Hepatocyte (in vitro differentiated cells): ENCODE results near the gene CNIH3. TPM values are rescaled to one million over a fixed set of nuclear protein-coding genes. Genes with fewer than 3 reads are reported as not detected.

Experiments used
- DNase-seq: peaks from one replicate; pipeline ENCODE4 v3.0.0-alpha.2; 2016; ENCODE audit warnings: low spot score
- H2AFZ ChIP-seq: fragments of 200-600 bp; sonication (generic); 2 replicates; pipeline ENCODE4 v1.6.0; 2016; ENCODE audit warnings: antibody characterized with exemption, mild to moderate bottlenecking
- H3K27ac ChIP-seq: fragments of 200-600 bp; sonication (generic); 2 replicates; pipeline ENCODE4 v1.5.1; 2016; ENCODE audit warnings: mild to moderate bottlenecking
- H3K27me3 ChIP-seq: fragments of 200-600 bp; sonication (generic); 2 replicates; pipeline ENCODE4 v1.6.1; 2016
- H3K36me3 ChIP-seq: fragments of 200-600 bp; sonication (generic); replicated peaks from 2 replicates; pipeline ENCODE4 v1.5.1; 2016; ENCODE audit warnings: low read depth; ENCODE audit not compliant: insufficient read depth
- H3K4me1 ChIP-seq: fragments of 200-600 bp; sonication (generic); 2 replicates; pipeline ENCODE4 v1.5.1; 2016; ENCODE audit warnings: mild to moderate bottlenecking, moderate library complexity; ENCODE audit not compliant: insufficient read depth
- H3K4me2 ChIP-seq: fragments of 200-600 bp; sonication (generic); 2 replicates; pipeline ENCODE4 v1.6.0; 2016
- H3K4me3 ChIP-seq: fragments of 200-600 bp; sonication (generic); 2 replicates; pipeline ENCODE4 v1.5.1; 2016; ENCODE audit warnings: mild to moderate bottlenecking
- H3K79me2 ChIP-seq: fragments of 200-600 bp; sonication (generic); 2 replicates; pipeline ENCODE4 v1.6.0; 2017; ENCODE audit warnings: mild to moderate bottlenecking
- H3K9me2 ChIP-seq: fragments of 200-600 bp; sonication (generic); replicated peaks from 2 replicates; pipeline ENCODE4 v1.6.0; 2017; ENCODE audit warnings: mild to moderate bottlenecking; ENCODE audit not compliant: insufficient read depth
- H3K9me3 ChIP-seq: fragments of 200-600 bp; sonication (generic); 2 replicates; pipeline ENCODE4 v1.5.1; 2016; ENCODE audit warnings: low read depth, mild to moderate bottlenecking
- H4K20me1 ChIP-seq: fragments of 200-600 bp; sonication (generic); 2 replicates; pipeline ENCODE4 v1.6.0; 2016; ENCODE audit warnings: mild to moderate bottlenecking; ENCODE audit not compliant: insufficient read depth, poor library complexity, severe bottlenecking
- EZH2 ChIP-seq: fragments of 200-600 bp; sonication (generic); IDR thresholded peaks from 2 replicates; pipeline ENCODE4 v1.6.1; 2016; ENCODE audit warnings: antibody characterized with exemption, mild to moderate bottlenecking, borderline replicate concordance
- EZH2phosphoT487 ChIP-seq: fragments of 200-600 bp; sonication (generic); IDR thresholded peaks from one replicate; pipeline ENCODE4 v1.6.1; 2018; ENCODE audit warnings: antibody characterized with exemption, mild to moderate bottlenecking, low read depth, moderate library complexity; ENCODE audit not compliant: unreplicated experiment, severe bottlenecking
- WGBS: methylation state at CpG from one replicate; pipeline ENCODE4 v1.1.6; 2016; ENCODE audit warnings: low lambda C conversion rate; ENCODE audit errors: missing lambda C conversion rate; 5-methylcytosine and 5-hydroxymethylcytosine counted together
- polyA plus RNA-seq: library from polyadenylated mRNA; unstranded; fragments of >200 nt; fragmentation: Nextera tagmentation; extraction: Ambion mirVana; gene quantifications from 2 replicates; pipeline ENCODE4 v1.2.1, GENCODE V29; 2016
- total RNA-seq: library from RNA; depleted of rRNA; stranded (reverse); fragments of >200 nt; gene quantifications from 2 replicates; pipeline ENCODE4 v1.2.3, GENCODE V29; 2014
- TF ChIP-seq, protein P1 (sequence below): fragments of 200-600 bp; sonication (generic); IDR thresholded peaks from 2 replicates; pipeline ENCODE4 v1.5.1; 2016; ENCODE audit warnings: antibody characterized with exemption, mild to moderate bottlenecking; ENCODE audit not compliant: poor library complexity

CNIH3 gene
- total and polyA plus RNA-seq, 2 experiments from 2014 or later = 2.8 to 3.5 TPM

GRCh38 chr1:224623310-224623714 lies 7.2 kb downstream of the CNIH3 start:
- no peaks in the 10 kb centered on the region for H3K79me2 ChIP-seq
- H3K4me2 ChIP-seq = no peak overlapping the region
- H3K27ac ChIP-seq = peak overlapping the region; percentile 43

DNA sequence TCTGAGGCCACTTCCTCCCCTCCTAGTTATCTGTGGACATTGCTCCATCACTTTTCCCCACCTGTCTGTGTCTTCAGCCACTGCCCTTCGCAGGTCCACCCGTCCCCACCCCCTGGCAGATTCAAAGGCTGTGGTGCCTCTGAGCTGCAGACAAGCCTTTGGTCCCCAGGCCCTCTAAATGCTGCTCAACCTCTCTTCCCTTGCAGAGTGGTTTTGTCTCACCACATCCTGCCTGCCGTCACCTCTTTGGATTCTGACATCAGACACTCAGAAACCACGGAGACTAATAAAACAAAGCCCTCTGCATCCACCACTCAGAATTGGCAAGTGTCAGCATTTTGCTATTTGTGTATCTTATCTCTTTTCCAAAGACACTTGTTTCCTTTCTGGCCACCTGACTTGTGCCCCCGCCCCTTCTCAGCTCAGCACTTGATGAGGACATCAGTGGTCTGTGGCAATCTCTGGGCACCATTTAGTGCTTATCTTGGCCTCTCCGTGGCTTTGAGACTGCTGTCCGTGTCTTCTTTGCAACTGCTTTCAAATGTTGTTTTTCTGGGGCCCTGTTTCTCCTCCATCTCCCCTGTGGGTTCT lies 7.7 kb downstream of the CNIH3 start:
- H3K9me2 ChIP-seq = no peaks in the 10 kb centered on the region
- no peak for TF ChIP-seq EZH2phosphoT487
- no peak overlapping the region for H2AFZ ChIP-seq
- H3K4me1 ChIP-seq = peaks cover 16% of the 10 kb centered on the region
- no peaks in the 10 kb centered on the region for H3K9me3 ChIP-seq
- no peaks in the 10 kb centered on the region for H4K20me1 ChIP-seq
- peak; percentile 36 for DNase-seq
- WGBS = 53% methylated on average over 7 of the region's 7 CpGs
- H3K27me3 ChIP-seq = peaks cover 20% of the 10 kb centered on the region
- no peaks in the 10 kb centered on the region for H3K79me2 ChIP-seq
- H3K4me3 ChIP-seq = no peak overlapping the region
- no peak overlapping the region for H3K4me2 ChIP-seq
- no peak overlapping the region for H3K27ac ChIP-seq
- no peaks in the 10 kb centered on the region for H3K36me3 ChIP-seq

More at GRCh38 chr1:224623310-224623714, 7.2 kb downstream of the CNIH3 start:
- 88% methylated on average over 5 of the region's 5 CpGs for WGBS
- no peak overlapping the region for H2AFZ ChIP-seq
- no peaks in the 10 kb centered on the region for H3K9me2 ChIP-seq
- H3K9me3 ChIP-seq = no peaks in the 10 kb centered on the region
- TF ChIP-seq, protein P1, sequence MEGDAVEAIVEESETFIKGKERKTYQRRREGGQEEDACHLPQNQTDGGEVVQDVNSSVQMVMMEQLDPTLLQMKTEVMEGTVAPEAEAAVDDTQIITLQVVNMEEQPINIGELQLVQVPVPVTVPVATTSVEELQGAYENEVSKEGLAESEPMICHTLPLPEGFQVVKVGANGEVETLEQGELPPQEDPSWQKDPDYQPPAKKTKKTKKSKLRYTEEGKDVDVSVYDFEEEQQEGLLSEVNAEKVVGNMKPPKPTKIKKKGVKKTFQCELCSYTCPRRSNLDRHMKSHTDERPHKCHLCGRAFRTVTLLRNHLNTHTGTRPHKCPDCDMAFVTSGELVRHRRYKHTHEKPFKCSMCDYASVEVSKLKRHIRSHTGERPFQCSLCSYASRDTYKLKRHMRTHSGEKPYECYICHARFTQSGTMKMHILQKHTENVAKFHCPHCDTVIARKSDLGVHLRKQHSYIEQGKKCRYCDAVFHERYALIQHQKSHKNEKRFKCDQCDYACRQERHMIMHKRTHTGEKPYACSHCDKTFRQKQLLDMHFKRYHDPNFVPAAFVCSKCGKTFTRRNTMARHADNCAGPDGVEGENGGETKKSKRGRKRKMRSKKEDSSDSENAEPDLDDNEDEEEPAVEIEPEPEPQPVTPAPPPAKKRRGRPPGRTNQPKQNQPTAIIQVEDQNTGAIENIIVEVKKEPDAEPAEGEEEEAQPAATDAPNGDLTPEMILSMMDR = no peak
- TF ChIP-seq EZH2phosphoT487 (no peak), EZH2 (no peak)
- no peak for DNase-seq
- H3K4me3 ChIP-seq = no peak overlapping the region
- H4K20me1 ChIP-seq = no peaks in the 10 kb centered on the region
- H3K27me3 ChIP-seq = peaks cover 26% of the 10 kb centered on the region
- H3K4me1 ChIP-seq = peaks cover 16% of the 10 kb centered on the region
- no peaks in the 10 kb centered on the region for H3K36me3 ChIP-seq

DNA sequence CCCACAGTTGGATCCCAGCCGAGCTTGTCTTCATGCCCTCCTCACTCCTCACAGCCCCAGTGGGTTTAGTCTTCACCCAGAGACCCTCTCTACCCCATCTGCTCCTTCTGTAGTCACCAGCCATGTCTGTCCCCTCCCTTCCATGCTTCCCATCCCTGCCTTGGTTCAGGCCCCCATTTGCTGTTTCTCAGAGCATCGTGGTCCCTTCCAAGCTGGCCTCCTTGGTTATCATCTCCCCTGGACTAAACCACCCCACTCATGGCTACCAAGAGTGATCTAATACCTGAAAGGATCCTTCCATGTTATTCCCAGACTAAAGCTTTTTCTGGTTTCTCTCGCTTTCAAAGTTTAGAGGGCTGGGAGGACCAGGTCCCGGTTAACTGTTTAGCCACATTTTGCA lies 8.3 kb downstream of the CNIH3 start:
- no peak for TF ChIP-seq EZH2
- TF ChIP-seq EZH2phosphoT487 = no peak
- TF ChIP-seq, protein P1 = no peak
- Histone ChIP-seq H3K4me1 (peaks cover 16% of the 10 kb centered on the region), H3K27ac (no peak overlapping the region), H3K9me2 (no peaks in the 10 kb centered on the region), H3K4me3 (no peak overlapping the region), H2AFZ (no peak overlapping the region), H4K20me1 (no peaks in the 10 kb centered on the region), H3K36me3 (no peaks in the 10 kb centered on the region), H3K27me3 (peaks cover 15% of the 10 kb centered on the region), H3K79me2 (no peaks in the 10 kb centered on the region), H3K4me2 (no peak overlapping the region), H3K9me3 (no peaks in the 10 kb centered on the region)
- DNase-seq = no peak
- 96% methylated on average over 4 of the region's 4 CpGs for WGBS

GRCh38 chr1:224626042-224626441 lies 9.9 kb downstream of the CNIH3 start:
- Histone ChIP-seq H3K27ac (no peak overlapping the region), H3K4me2 (no peak overlapping the region), H4K20me1 (no peaks in the 10 kb centered on the region), H3K9me2 (no peaks in the 10 kb centered on the region), H3K4me3 (no peak overlapping the region), H3K4me1 (peaks cover 16% of the 10 kb centered on the region), H2AFZ (no peak overlapping the region), H3K36me3 (no peaks in the 10 kb centered on the region), H3K27me3 (no peaks in the 10 kb centered on the region), H3K9me3 (no peaks in the 10 kb centered on the region), H3K79me2 (no peaks in the 10 kb centered on the region)
- TF ChIP-seq EZH2 (no peak), EZH2phosphoT487 (no peak)
- TF ChIP-seq, protein P1 = no peak
- DNase-seq = no peak
- WGBS = 89% methylated on average over 1 of the region's 1 CpG
